ENCODE measurements around the gene SHANK3. TPM values are rescaled to one million over a fixed set of nuclear protein-coding genes. Genes with fewer than 3 reads are reported as not detected.

Gene SHANK3
- total RNA-seq, 2 experiments from 2014 or later: 0.15 TPM; not detected in 1

GRCh38 chr22:50670914-50671538, 1.6 kb upstream of the SHANK3 start:
- Histone ChIP-seq H4K20me1 (ENCODE audit: insufficient read depth, low read length) (no peaks in the 10 kb centered on the region), H3K4me2 (ENCODE audit: low read length) (no peak overlapping the region), H2AFZ (ENCODE audit: low read length) (no peak overlapping the region), H3K27ac (ENCODE audit: low read depth, low read length, poor library complexity, severe bottlenecking) (no peak overlapping the region), H3K79me2 (ENCODE audit: insufficient read depth, low read depth, low read length) (no peaks in the 10 kb centered on the region), H3K36me3 (ENCODE audit: insufficient read depth, low read length) (no peaks in the 10 kb centered on the region), H3K9me2 (ENCODE audit: insufficient read depth, low read length) (no peaks in the 10 kb centered on the region), H3K9me3 (ENCODE audit: low read length) (no peaks in the 10 kb centered on the region), H3K4me1 (ENCODE audit: insufficient read depth, low read length, poor library complexity, severe bottlenecking) (no peaks in the 10 kb centered on the region), H3K4me3 (ENCODE audit: low read depth, low read length, poor library complexity, severe bottlenecking) (no peak overlapping the region)
- CTCF ChIA-PET (ENCODE audit: unreplicated experiment): no interaction called here
- POLR2A ChIA-PET: no interaction called here
- TF ChIP-seq EZH2phosphoT487 (IDR thresholded peaks at IDR 0.05; ENCODE audit: borderline replicate concordance, low read depth, low read length): no peak
- TF ChIP-seq CTCF (conservative IDR thresholded peaks at IDR 0.05; ENCODE audit: low read length): no peak
- no peak for DNase-seq (ENCODE audit: low spot score)
- BruUV-seq (replicated peaks): no TSS peak
- intact Hi-C loops (cut with micrococcal nuclease; ENCODE audit: unreplicated experiment): no loop called here

- H2AFZ ChIP-seq (ENCODE audit: low read length): no peak overlapping the region
- no peak overlapping the region for H3K4me2 ChIP-seq (ENCODE audit: low read length)
- no TSS peak for BruUV-seq (replicated peaks)
- TF ChIP-seq EZH2phosphoT487 (IDR thresholded peaks at IDR 0.05; ENCODE audit: borderline replicate concordance, low read depth, low read length) (no peak), CTCF (conservative IDR thresholded peaks at IDR 0.05; ENCODE audit: low read length) (no peak)
- no peak overlapping the region for H3K27ac ChIP-seq (ENCODE audit: low read depth, low read length, poor library complexity, severe bottlenecking)
- DNase-seq (ENCODE audit: low spot score): no peak
- H3K79me2 ChIP-seq (ENCODE audit: insufficient read depth, low read depth, low read length): no peaks in the 10 kb centered on the region
- ChIA-PET CTCF (ENCODE audit: unreplicated experiment) (no interaction called here), POLR2A (no interaction called here)
- no peaks in the 10 kb centered on the region for H3K36me3 ChIP-seq (ENCODE audit: insufficient read depth, low read length)
- no peaks in the 10 kb centered on the region for H3K4me1 ChIP-seq (ENCODE audit: insufficient read depth, low read length, poor library complexity, severe bottlenecking)
- no peak overlapping the region for H3K4me3 ChIP-seq (ENCODE audit: low read depth, low read length, poor library complexity, severe bottlenecking)
- intact Hi-C loops (cut with micrococcal nuclease; ENCODE audit: unreplicated experiment): no loop called here
- no peaks in the 10 kb centered on the region for H3K9me3 ChIP-seq (ENCODE audit: low read length)
- no peaks in the 10 kb centered on the region for H4K20me1 ChIP-seq (ENCODE audit: insufficient read depth, low read length)
- no peaks in the 10 kb centered on the region for H3K9me2 ChIP-seq (ENCODE audit: insufficient read depth, low read length)
These were observed 982 bp upstream of the SHANK3 start for GRCh38 chr22:50671641-50672040.

GRCh38 chr22:50672041-50672440, 582 bp upstream of the SHANK3 start:
- Histone ChIP-seq H3K9me3 (ENCODE audit: low read length) (no peaks in the 10 kb centered on the region), H3K4me3 (ENCODE audit: low read depth, low read length, poor library complexity, severe bottlenecking) (no peak overlapping the region), H3K4me2 (ENCODE audit: low read length) (no peak overlapping the region), H3K4me1 (ENCODE audit: insufficient read depth, low read length, poor library complexity, severe bottlenecking) (no peaks in the 10 kb centered on the region), H3K27ac (ENCODE audit: low read depth, low read length, poor library complexity, severe bottlenecking) (no peak overlapping the region), H2AFZ (ENCODE audit: low read length) (no peak overlapping the region), H3K79me2 (ENCODE audit: insufficient read depth, low read depth, low read length) (no peaks in the 10 kb centered on the region), H4K20me1 (ENCODE audit: insufficient read depth, low read length) (no peaks in the 10 kb centered on the region), H3K9me2 (ENCODE audit: insufficient read depth, low read length) (no peaks in the 10 kb centered on the region), H3K36me3 (ENCODE audit: insufficient read depth, low read length) (no peaks in the 10 kb centered on the region)
- intact Hi-C loops (cut with micrococcal nuclease; ENCODE audit: unreplicated experiment): no loop called here
- no peak for TF ChIP-seq EZH2phosphoT487 (IDR thresholded peaks at IDR 0.05; ENCODE audit: borderline replicate concordance, low read depth, low read length)
- TF ChIP-seq CTCF (conservative IDR thresholded peaks at IDR 0.05; ENCODE audit: low read length): no peak
- BruUV-seq (replicated peaks): no TSS peak
- POLR2A ChIA-PET: no interaction called here
- no peak for DNase-seq (ENCODE audit: low spot score)
- CTCF ChIA-PET (ENCODE audit: unreplicated experiment): no interaction called here

Data from OCI-LY7 (cell line).